GM19099 (cell line): ENCODE data around the gene THAP11.

Source experiments
- POLR2A ChIP-seq: IDR thresholded peaks from 3 replicates; pipeline ENCODE4 v1.6.1; 2011; ENCODE audit warnings: low read depth; ENCODE audit not compliant: insufficient read length; ENCODE audit errors: extremely low read depth

Gene THAP11

DNA sequence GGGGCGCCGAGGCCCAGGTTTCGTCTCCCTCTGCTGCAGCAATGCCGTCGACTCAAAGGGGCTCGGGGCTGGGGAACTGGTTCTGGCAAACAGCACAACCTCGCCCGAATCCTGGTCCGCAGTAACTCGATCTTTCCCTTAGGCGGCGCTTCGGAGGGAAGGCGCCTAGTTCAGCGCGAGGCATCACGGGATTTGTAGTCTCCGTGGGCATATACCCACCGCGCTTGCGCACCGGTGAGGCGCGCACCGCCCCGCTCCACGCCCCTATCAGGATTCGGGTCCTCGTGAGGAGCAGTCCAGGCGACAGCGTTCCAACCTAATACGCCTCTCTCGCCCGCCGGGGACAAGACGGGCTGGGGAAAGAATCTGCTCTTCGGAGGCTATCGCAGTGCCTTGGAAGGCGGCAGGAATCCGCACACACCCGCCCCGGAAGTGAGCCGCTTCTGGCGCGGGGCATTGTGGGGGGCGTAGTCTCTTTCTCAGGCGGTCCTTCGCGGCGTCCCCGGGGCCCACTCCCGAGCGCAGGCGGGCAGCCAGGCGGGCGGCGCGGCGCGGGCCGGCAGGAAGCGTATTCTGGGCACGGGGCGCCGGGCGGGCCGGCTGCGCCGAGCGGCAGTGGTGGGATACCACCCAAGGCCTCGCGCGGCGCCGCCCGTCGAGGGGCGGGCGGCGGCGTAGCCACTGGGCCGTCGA, at the start of gene THAP11:
THAP11 (plus strand) TSS at position 505 of the 693 bp plus-strand sequence. CDS start 235 bp downstream, outside the sequence.
- TF ChIP-seq POLR2A, result peak; percentile 42

DNA sequence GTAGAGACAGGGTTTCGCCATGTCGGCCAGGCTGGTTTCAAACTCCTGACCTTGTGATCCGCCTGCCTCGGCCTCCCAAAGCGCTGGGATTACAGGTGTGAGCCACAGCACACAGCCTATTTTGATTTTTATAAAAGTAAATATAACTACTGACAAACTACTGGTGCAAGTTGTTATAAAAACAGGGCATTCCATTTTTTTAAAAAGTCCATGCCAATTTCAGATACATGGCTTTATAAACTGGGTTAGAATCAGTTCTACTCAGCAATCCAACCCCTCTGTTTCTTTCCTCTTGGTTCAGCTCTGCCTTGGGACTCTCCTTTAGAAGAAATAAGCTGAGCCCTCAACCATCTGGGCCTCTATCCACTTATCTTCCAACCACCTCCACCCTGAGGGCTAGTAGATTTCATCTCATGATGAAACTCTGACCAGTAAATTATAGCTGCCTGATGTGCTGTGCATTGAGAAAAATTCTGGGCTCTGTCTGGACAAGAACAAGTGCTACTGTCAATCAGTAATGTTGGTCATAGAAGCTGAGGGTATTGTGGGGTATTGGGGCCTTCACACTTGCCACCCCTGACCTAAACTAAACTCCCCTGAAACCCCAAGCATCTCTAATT, 45.9 kb upstream of the THAP11 start:
- TF ChIP-seq POLR2A, result no peak

DNA sequence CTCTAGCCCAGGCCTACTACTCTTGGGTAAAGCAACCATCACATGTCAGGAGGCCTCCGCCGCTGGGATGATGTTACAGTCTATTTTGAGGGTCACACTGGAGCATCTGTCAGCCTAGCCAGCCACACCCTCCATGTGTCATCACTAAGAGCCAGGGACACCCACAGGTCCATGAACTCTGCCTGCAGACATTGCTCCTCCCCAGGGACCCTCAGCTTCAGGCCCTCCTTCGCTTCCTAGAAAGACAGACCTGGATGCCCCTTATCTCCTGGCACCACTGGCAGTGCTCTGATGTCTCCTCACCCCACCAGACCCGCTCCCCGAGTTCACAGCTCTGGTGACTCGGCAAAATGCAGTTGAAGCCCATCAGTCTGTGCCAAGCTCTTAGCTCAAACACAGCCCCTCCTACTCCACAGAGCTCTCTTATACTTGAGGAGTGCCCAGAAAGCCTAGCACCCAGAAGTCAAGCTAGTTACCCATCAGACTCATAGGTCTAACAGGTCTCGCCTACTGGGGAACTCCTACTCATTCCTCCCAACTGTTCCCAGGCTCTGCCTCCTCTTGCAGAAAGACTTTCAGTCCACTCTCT, 41.7 kb upstream of the THAP11 start:
- no peak for TF ChIP-seq POLR2A

DNA sequence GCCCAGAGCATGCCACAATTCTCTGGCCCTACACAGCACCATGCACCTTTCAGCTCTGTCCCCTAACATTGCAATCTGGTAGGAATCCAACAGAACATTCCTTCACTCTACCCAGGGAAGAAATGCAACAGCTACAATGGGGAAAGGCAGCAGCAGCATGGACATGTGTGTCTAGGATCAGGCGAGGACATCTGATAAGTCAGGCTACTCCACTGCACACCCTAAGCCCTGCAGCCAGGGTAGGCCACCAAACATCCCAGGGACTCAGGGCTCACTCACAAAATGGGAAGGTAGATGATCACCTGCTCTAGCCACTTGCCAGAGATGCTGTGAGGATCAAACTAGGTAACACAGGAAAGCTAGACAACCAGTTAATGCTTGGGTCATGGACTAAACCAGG, 40.9 kb upstream of the THAP11 start:
- no peak for TF ChIP-seq POLR2A

DNA sequence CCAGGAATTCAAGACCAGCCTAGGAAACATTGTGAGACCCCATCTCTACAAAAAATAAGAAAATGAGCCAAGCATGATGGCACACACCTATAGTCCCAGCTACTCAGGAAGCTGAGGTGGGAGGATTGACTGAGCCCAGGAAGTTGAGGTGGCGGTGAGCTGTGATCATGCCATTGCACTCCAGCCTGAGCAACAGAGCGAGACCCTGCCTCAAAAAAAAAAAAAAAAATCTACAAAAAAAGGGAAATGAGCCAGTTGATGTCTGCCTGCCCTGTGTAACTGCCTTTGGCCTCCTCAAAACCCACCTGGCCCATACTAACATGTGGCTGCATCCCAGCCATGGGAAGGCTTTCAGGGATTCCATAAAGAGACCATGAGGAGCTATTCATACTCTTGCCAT, 40.2 kb upstream of the THAP11 start:
- no peak for TF ChIP-seq POLR2A

DNA sequence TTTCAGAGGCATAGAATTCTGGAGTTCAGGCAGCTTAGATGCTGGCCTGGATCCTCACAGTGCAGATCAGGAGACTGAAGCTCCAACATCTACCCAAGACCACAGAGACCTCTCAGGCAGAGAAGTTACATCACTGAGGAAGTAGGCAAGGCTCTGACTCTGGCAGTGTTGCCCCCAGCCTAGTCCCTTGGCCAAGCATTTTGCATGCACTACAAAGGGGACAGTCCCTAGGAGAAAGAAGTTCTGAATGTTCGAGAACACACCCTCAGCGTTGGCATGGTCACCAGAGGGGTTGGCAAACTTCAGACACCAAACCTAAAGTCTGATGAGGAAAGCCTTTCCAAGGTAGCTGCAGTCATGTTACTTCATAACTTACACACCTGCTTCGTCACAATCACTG, 38.2 kb upstream of the THAP11 start:
- no peak for TF ChIP-seq POLR2A

DNA sequence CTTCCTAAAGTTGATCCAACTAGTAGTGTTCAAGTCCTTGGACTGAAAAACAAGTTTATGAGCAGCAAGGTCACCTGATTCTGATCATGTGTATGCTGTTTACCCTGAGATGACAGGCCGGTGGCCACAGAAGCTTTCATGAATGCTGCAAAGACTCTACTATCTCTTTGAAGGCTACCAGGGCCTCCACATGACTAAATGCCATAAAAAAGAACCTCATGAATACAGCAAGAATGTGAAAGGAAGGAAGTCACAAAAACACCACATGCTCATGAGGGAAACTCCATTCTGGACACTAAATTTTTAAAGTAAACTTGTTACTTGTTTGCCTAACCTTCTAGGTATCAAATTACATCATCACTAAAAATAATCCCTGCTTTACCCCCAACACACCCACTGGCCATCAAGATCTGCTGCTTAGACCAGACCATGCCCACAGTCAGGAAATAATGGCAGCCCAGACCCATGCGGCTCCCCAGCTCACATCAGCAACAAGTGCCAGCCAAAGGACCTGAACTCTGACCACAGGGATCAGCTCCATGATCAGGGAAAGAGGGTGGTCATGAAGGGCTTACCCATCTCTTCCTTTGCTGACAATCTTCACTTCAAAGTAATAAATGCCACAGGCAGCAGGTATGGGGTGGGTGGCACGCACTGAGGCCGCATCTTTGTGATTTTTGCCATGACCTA, 37.1 kb upstream of the THAP11 start:
- TF ChIP-seq POLR2A, result no peak

DNA sequence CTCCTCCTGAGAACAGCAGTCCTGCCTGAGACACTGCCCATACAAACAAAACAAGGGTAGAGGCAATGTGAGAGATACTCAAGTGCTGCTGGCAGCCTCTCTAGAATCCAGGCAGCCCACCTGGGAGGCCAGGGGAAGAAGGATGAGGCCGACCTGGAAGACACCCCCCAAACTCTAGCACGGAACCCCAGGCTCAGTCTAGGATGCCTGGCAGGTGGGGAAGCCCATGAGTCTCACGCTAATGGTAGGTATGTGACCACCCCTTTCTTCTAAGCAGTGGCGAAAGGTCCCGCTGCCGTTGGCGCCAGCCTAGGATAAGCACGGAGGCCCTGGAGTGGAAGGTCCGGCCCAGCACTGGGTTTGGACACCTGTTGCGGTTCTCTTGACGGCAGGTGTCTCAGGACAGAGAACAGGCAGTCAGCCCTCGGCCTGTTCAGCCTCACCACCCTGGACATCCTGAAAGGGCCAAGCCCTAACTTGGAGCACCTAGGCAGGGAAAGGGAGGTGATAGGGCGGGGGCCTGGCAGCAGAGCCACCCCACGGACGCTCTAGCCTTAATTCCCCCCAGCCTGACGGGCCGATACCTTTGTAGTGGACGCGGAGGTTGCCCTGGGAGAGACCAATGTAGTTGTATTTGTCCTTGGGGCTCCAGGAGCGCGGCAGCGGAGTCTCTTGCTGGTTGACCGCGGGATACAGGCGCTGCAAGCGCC, 36.2 kb upstream of the THAP11 start:
- TF ChIP-seq POLR2A, result no peak

DNA sequence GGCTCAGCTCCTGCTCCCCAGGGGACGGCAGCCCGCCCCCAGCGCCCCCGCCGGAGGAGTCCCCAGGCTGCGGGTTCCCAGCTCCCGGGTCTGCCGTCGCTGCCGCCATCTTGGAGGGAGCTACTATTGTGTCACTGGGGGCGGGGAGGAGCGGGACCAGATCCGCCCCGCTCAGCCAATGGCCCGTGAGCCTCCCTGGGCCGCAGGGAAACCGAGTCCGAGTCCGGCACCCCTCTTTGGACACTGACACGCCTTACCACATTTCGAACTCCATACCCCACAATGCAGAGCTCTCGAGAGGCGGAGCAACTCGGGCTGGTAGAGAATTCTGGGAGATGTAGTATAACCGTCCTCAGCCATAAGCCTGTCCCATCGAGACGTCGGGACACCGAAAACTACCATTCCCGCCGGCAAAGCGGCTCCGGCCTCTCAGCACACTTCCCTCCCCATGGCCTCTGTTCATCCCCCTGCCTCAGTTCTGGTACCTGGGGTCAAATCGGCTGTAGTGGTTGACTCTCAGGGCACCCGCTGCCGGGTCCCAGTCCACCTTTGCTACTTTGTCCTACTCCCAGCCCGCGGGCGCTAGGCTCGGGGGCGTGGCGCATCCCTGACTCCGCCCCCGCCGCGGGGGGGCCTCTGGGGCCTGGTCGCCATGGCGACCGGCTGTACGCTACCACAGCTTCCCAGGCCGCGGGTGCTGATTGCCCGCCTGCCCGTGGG, 35.5 kb upstream of the THAP11 start, which contains the start of the genes RANBP10 and TSNAXIP1:
RANBP10 (minus strand) TSS at position 133 of the 720 bp plus-strand sequence; CDS start at position 109, 24 bp downstream.
TSNAXIP1 (plus strand) TSS at position 462 of the 720 bp plus-strand sequence. CDS start 261 bp downstream, outside the sequence.
- peak; percentile 91 for TF ChIP-seq POLR2A

DNA sequence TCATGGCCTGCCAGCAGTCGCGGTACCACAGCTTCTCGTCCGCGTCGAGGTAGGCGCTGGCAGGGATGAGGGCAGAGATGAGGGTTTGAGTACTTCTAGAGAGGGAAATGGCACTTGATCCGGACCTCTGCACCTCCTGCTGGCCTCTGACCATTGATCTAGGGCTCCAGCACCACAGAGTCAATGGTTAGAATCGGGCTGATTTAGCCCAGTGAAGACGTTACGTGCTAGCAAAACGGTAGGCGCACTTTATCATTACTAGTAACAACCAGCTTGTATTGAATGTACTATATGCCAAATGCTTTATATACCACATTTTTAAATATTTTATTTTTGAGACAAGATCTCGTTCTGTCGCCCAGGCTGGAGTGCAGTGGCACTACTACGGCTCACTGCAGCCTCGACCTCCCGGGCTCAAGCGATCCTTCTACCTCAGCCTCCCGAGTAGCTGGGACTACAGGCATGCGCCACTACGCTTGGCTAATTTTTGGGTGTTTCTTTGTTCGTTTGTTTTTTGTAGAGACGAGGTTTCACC, 34.9 kb upstream of the THAP11 start:
- TF ChIP-seq POLR2A, result no peak

DNA sequence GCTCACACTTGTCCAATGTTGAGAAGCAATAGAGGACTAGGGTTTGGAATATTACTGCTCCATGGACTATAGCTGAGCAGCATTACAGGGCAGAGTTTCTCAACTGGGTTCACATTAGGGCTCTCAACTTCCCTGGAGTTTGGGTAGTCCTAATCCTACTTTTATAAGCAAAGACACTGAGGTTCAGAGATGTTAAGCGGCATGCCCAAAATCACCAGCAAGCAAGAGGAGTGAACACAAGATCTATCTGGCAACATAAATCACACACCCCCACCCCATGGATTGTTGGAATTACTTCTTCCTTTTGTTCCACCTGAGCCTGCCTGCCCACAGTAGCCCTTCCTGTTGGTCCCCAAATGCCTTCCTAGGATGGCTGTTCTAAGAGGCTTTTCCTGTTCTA, 30.2 kb upstream of the THAP11 start:
- no peak for TF ChIP-seq POLR2A

DNA sequence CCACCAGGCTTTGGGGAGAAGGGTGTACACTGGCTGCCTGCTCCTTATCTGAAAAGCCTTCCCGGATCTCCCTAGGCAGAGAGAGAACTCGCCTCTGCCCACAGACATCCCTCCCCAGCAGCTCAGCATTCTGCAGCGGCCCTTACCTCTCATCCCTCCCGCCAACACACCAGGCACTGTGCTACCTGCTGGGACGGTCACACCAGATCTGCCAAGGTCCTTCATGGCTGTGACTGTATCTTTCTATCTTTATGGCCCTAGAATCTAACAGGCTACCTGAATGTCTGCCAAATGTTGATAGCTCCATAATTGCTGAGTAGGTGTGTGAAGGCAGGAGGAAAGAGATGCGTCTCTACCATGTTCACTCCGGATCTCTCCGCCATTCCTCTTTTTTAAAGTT, 27.6 kb upstream of the THAP11 start:
- no peak for TF ChIP-seq POLR2A

DNA sequence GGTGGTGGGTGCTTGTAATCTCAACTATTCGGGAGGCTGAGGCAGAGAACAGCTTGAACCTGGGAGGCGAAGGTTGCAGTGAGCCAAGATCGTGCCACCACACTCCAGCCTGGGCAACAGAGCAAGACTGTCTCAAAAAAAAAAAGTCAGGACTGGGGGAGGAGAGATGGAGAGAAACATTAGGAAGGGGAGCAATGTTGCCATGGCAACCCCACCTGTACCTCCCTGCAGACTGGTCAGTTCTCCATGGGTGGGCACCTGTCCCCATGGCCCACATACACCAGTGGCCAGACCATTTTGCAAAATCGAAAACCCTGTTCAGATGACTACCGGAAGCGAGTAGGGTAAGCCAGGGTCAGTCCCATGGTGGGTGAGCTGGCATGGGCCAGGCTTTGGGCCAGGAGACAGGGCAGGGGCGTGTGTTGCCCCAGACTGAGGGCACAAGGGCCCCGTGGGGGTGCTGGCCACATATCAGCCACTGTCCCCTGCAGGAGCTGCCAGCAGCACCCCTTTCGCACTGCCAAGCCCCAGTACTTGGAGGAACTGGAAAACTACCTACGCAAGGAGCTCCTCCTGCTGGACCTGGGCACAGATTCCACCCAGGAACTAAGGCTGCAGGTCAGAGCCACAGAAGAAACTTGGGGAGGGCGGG, 21.4 kb upstream of the THAP11 start:
- no peak for TF ChIP-seq POLR2A
